Stimulated activated effector memory CD8-positive, alpha-beta T cell treated with anti-CD3 and anti-CD28 coated beads, Interleukin-12 subunit alpha, Interleukin-12 subunit beta, amount 100 ng/mL, for 72 hours (primary cell): ENCODE measurements around the gene UBXN10.

Source experiments
- ATAC-seq: fragments of 150-1000 bp; cut with Tn5 transposase; 2 replicates; pipeline ENCODE4 v1.10.0; 2021
- DNase-seq, 2 donors: peaks; one replicate each; pipeline ENCODE4 v3.0.0; 2021 to 2022; ENCODE audit warnings: low spot score in 2 of 2
- H3K27ac Mint-ChIP-seq: one replicate; pipeline ENCODE4 v1.8.0; 2022; ENCODE audit warnings: mild to moderate bottlenecking, mixed read lengths
- H3K36me3 Mint-ChIP-seq: one replicate; pipeline ENCODE4 v1.8.0; 2022; ENCODE audit warnings: mild to moderate bottlenecking, mixed read lengths
- H3K4me1 Mint-ChIP-seq: one replicate; pipeline ENCODE4 v1.8.0; 2022; ENCODE audit warnings: mixed read lengths
- H3K4me3 Mint-ChIP-seq: one replicate; pipeline ENCODE4 v1.8.0; 2022; ENCODE audit warnings: mild to moderate bottlenecking, mixed read lengths
- H3K9me3 Mint-ChIP-seq: one replicate; pipeline ENCODE4 v1.8.0; 2022; ENCODE audit warnings: mixed read lengths

UBXN10 gene

DNA sequence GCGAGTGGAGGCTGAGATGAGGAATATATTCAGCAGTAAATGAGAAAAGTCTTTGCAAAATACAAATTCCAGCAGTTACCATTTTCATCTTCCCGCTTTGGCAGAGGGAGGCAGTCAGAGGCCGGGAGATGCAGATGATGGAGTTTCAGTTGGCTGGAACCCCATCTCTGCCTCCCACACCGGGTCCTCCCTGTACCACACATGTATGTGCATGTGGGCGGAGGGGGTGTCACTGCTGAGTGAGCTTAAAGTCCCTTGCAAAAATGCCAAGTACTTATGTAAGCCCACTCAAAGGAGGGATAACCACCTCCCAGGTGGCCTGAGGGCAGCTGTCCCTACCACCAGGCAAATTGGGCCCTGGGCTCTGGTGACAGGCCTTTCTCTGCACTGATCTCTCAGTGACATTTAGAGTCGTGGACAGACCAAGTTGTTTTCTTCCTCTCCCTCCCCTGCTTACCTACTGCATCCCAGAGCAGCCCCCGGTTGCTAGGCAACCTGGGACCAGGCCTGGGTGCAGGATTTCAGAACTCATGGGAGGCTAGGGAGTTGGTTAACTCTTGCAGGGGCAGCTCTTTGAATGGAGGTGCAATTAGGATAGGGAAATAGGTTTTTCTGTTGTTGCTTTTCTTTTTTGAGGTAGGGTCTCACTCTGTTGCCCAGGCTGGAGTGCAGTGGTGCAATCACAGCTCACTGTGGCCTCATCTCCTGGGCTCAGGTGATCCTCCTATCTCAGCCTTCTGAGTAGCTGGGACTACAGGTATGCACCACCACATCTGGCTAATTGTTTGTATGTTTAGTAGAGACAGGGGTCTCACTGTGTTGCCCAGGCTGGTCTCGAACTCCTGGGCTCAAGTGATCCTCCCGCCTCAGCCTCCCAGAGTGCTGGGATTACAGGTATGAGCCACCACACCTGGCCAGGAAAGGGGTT lies 17.1 kb upstream of the UBXN10 start:
- no peak overlapping the region for H3K27ac Mint-ChIP-seq
- H3K4me1 Mint-ChIP-seq, result peaks cover 16% of the 10 kb centered on the region
- H3K9me3 Mint-ChIP-seq, result peaks cover 7% of the 10 kb centered on the region
- H3K4me3 Mint-ChIP-seq, result no peak overlapping the region
- DNase-seq (no peak), ATAC-seq (no peak)
- no peaks in the 10 kb centered on the region for H3K36me3 Mint-ChIP-seq

DNA sequence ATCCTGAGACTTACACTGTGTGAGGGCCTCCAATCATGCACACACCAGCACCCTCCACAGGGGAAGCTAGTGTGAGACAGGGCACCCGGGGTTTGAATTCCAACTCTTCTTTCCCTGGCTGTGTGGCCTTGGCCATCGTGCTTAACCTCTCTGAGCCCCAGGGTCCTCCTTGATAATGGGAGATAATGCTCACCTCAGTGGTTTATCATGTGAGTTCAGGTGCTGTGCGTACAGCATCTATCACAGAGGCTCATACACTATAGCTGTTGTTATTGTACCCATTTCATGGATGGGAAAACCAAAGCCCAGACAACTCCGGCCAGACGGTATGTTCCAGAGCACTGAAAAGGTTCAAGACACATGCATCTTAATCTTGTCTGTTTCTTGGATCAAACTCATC lies 16.0 kb upstream of the UBXN10 start:
- Mint-ChIP-seq H3K4me3 (no peak overlapping the region), H3K27ac (no peak overlapping the region), H3K9me3 (peaks cover 4% of the 10 kb centered on the region), H3K36me3 (no peaks in the 10 kb centered on the region), H3K4me1 (peaks cover 19% of the 10 kb centered on the region)
- no peak for ATAC-seq
- DNase-seq, result no peak

- Mint-ChIP-seq H3K4me1 (peaks cover 23% of the 10 kb centered on the region), H3K9me3 (no peaks in the 10 kb centered on the region), H3K27ac (peak overlapping the region; percentile 17), H3K36me3 (no peaks in the 10 kb centered on the region), H3K4me3 (no peak overlapping the region)
- ATAC-seq (no peak), DNase-seq (no peak)
Observed at GRCh38 chr1:20172033-20172590, 13.8 kb upstream of the UBXN10 start.

DNA sequence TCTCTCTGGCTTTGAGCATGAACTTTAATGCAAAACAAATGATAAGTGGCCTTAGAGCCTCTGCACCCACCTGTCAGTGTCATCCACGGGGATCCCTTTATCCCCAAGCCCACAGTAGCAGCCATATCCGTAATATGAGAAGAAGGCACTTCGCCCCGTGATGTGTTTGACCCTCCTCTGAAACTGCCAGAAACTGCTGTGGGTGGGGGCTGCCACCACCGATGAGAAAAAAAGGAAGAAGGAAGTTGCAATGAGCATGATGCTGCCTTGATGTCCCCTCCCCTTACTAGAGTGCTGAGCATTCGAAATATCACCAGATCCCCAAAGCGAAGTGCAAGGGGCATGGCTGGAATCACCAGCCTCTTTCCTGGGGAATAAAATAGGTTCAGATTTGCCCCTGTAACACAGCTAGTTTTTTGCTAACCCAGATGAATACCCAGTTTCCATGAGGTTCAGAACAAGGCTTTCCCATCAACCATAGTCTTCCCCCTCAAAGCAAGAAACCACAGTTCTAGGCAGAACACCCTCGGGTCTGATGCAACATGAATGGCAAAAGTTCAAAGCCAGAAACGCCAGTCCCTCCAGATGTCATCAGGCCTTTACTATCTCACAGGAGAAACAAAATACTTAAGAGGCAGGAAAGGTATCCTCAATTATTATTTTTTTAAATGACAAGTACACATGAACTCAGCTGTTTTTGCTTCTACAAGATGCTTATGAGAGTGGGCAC lies 10.8 kb upstream of the UBXN10 start:
- Mint-ChIP-seq H3K9me3 (peaks cover 5% of the 10 kb centered on the region), H3K36me3 (no peaks in the 10 kb centered on the region), H3K4me1 (peaks cover 23% of the 10 kb centered on the region), H3K27ac (peak overlapping the region; percentile 8), H3K4me3 (no peak overlapping the region)
- ATAC-seq, result no peak
- DNase-seq, result no peak

GRCh38 chr1:20178634-20179370 lies 7.1 kb upstream of the UBXN10 start:
- Mint-ChIP-seq H3K9me3 (peaks cover 5% of the 10 kb centered on the region), H3K4me3 (no peak overlapping the region), H3K36me3 (no peaks in the 10 kb centered on the region), H3K4me1 (peaks cover 13% of the 10 kb centered on the region), H3K27ac (no peak overlapping the region)
- ATAC-seq (no peak), DNase-seq (no peak)

DNA sequence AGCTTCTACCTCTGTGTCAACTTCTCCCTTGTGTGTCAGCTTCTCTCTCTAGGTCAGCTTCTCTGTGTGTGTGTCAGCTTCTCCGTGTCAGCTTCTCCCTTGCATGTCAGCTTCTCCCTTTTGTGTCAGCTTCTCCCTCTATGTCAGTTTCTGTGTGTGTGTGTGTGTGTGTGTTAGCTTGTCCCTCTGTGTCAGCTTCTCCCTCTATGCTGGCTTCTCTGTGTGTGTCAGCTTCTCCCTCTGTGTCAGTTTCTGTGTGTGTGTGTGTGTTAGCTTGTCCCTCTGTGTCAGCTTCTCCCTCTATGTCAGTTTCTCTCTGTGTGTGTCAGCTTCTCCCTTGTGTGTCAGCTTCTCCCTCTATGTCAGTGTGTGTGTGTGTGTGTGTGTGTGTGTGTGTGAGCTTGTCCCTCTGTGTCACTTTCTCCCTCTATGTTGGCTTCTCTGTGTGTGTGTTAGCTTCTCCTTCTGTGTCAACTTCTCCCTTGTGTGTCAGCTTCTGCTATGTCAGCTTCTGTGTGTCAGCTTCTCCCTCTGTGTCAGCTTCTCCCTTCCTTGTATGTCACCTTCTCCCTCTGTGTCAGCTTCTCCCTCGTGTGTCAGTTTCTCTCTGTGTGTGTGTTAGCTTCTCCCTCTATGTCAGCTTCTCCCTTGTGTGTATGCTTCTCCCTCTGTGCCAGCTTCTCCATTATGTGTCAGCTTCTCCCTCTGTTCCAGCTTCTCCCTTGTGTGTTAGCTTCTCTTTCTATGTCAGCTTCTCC lies 6.3 kb upstream of the UBXN10 start:
- Mint-ChIP-seq H3K4me1 (peaks cover 17% of the 10 kb centered on the region), H3K9me3 (peaks cover 5% of the 10 kb centered on the region), H3K36me3 (no peaks in the 10 kb centered on the region)

DNA sequence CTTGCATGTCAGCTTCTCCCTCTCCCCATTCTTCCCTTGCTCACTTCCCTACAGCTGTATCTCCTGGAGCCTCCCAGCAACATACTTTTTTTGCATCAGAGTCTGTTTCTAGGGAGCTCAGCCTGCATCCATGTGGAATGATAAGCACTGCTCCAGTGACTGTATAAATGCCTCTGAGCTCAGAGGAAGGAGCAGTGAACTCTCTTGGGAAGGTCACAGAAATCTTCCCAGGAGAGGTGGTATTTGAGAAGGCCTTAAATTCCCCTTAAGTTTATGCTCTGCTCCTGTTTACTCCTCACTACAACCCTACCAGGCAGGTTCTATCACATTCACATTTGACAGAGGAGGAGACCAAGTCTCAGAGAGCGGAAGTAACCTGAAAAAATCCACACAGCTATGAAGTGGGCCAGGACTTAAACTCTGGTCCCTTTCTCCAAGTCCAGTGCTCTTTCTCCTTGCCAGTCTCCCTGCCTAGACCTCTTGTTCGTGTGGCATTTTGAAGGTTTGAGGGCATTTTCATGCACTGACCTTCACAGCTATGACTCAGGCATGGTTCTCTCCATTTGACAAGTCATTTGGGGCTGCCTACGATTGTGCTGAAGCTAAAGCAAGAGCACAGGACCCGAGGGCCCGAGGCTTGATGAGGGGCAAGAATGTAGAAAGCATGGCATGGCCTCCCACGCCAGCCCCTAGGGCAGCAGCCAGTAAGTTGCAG lies 5.6 kb upstream of the UBXN10 start:
- no peak for ATAC-seq
- Mint-ChIP-seq H3K27ac (no peak overlapping the region), H3K4me1 (peaks cover 19% of the 10 kb centered on the region), H3K9me3 (peaks cover 5% of the 10 kb centered on the region), H3K36me3 (peaks cover 6% of the 10 kb centered on the region), H3K4me3 (no peak overlapping the region)
- DNase-seq, result no peak

More for the DNA sequence above, 6.3 kb upstream of the UBXN10 start:
- DNase-seq (no peak), ATAC-seq (no peak)
- Mint-ChIP-seq H3K27ac (no peak overlapping the region), H3K4me3 (no peak overlapping the region)

- H3K4me3 Mint-ChIP-seq, result no peak overlapping the region
- peaks cover 5% of the 10 kb centered on the region for H3K9me3 Mint-ChIP-seq
- peaks cover 9% of the 10 kb centered on the region for H3K36me3 Mint-ChIP-seq
- ATAC-seq (no peak), DNase-seq (no peak)
- H3K4me1 Mint-ChIP-seq, result peaks cover 21% of the 10 kb centered on the region
- H3K27ac Mint-ChIP-seq, result no peak overlapping the region
Observed at GRCh38 chr1:20180844-20181207, 5.1 kb upstream of the UBXN10 start.

DNA sequence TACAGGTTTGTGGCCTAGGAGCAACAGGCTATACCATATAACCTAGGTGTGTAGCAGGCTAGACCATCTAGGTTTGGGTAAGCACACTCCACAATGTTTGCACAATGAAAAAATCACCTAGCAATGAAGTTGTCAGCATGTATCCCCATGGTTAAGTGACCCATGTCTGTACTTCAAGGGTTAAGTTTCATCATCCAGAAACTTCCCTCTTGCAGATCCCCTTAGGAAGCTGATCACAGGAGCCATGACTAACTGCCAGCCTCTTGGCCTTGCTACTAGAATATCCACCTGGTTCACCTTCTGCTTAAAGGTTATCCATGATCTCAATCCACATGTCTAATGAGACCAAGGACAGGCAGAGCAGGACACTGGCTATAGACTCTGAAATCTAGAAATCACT lies 3.5 kb upstream of the UBXN10 start:
- Mint-ChIP-seq H3K36me3 (peaks cover 9% of the 10 kb centered on the region), H3K4me1 (peaks cover 35% of the 10 kb centered on the region), H3K4me3 (no peak overlapping the region), H3K9me3 (peaks cover 5% of the 10 kb centered on the region), H3K27ac (no peak overlapping the region)
- ATAC-seq (no peak), DNase-seq (no peak)

DNA sequence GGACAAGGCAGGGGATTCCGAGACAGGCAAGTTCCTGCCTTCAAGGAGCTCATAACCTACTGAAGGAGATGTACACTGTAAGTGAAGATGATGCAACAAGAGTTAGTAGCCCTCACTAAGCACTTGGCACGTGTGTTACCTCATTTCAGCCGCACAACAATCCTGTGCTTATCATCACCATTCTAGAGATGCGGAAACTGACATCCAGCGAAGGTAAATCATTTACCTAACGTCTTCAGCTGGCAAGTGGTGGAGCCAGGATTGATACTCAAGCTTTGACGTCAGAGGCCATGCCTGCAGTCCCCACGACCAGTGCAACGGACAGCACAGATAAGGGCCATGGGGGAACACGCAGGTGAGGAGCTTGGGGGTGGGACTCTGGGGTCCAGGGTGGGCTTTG lies 2.9 kb upstream of the UBXN10 start:
- DNase-seq, result no peak
- H3K36me3 Mint-ChIP-seq, result peaks cover 9% of the 10 kb centered on the region

DNA sequence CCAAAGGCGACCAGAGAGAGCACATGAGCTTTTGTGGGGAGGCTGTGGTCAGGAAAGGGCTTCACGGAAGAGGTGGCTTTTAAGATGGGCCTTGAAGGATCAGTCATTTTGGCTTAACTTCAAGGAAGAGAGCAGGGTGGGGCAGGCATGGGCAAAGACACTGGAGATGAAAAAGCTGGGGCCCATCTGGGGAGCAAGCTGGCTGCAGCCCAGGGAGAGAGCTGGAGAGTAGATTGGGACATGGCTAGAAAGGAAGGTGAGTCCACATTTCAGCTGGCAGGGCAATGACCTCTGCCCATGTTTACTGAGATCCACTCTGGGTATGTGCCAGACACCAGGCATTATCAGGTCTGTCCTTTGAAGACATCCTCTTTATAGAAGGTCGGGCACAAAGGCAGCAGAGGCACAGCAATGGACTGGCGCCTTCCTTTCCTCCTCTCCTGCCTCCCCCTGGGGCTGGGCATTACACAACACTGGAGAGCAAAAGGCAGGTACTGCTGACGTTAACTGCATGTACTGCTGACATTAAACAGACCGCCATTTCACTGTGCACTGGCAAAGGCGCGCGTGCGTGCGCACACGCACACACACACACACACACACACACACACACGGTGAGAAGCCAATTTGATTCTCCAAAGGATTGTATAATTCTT lies 2.2 kb upstream of the UBXN10 start:
- H3K4me3 Mint-ChIP-seq, result no peak overlapping the region
- DNase-seq (no peak), ATAC-seq (no peak)
- H3K9me3 Mint-ChIP-seq, result peaks cover 5% of the 10 kb centered on the region
- peaks cover 9% of the 10 kb centered on the region for H3K36me3 Mint-ChIP-seq
- H3K27ac Mint-ChIP-seq, result no peak overlapping the region
- peaks cover 47% of the 10 kb centered on the region for H3K4me1 Mint-ChIP-seq

More for the DNA sequence above, 2.9 kb upstream of the UBXN10 start:
- Mint-ChIP-seq H3K4me1 (peaks cover 41% of the 10 kb centered on the region), H3K9me3 (peaks cover 5% of the 10 kb centered on the region), H3K4me3 (no peak overlapping the region), H3K27ac (no peak overlapping the region)
- ATAC-seq, result no peak

DNA sequence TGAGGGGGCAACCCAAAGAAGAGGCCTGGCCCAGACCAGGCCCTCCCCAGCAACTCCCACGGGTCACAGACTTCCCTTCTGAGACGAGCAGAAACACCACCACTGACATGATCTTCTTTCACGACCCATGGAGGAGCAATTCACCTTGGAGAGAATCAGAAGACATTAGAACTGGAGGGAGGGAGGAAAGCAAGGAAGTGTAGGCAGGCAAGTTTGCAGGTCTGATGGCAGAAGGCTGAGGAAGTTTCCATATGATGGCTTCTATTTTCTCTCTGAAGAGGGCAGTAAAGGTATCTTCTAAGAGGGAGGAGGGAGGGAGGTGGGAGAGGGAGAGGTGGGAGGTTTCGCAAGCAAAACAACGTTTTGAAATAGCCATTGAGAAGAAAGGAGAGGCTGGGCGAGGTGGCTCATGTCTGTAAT lies 1.4 kb upstream of the UBXN10 start:
- ATAC-seq, result no peak
- Mint-ChIP-seq H3K27ac (peak overlapping the region; percentile 72), H3K4me1 (peaks cover 47% of the 10 kb centered on the region), H3K4me3 (peak overlapping the region; percentile 63), H3K36me3 (peaks cover 9% of the 10 kb centered on the region), H3K9me3 (peaks cover 5% of the 10 kb centered on the region)
- no peak for DNase-seq

- Mint-ChIP-seq H3K4me3 (peak overlapping the region; percentile 63), H3K4me1 (peaks cover 47% of the 10 kb centered on the region), H3K36me3 (peaks cover 9% of the 10 kb centered on the region), H3K27ac (peak overlapping the region; percentile 72), H3K9me3 (no peaks in the 10 kb centered on the region)
- DNase-seq (peak; percentile 14 to 75), ATAC-seq (peak; percentile 67)
Observed at GRCh38 chr1:20184997-20185833, 681 bp upstream of the UBXN10 start.
